HL-60 (cell line): Measurements from ENCODE around the gene ZNF408.

Source experiments
- DNase-seq, 2 experiments: peaks; one replicate each; pipeline ENCODE4 v3.0.0-alpha.2; 2010 to 2020; ENCODE audit warnings: low read depth in 1 of 2, low spot score in 1 of 2
- H3K27ac ChIP-seq: fragments of 250-450 bp; sonication (Bioruptor Pico); replicated peaks from 2 replicates; pipeline ENCODE4 v1.5.1; 2020; ENCODE audit warnings: mild to moderate bottlenecking, moderate library complexity
- H3K27me3 ChIP-seq: fragments of 250-450 bp; sonication (Bioruptor Pico); 2 replicates; pipeline ENCODE4 v1.5.1; 2021; ENCODE audit warnings: mild to moderate bottlenecking, moderate library complexity; ENCODE audit not compliant: insufficient read depth, poor library complexity, severe bottlenecking
- H3K4me3 ChIP-seq: replicated peaks from 2 replicates; pipeline ENCODE4 v1.5.1; 2011; ENCODE audit warnings: mild to moderate bottlenecking, control low read depth, low read length; ENCODE audit not compliant: insufficient read depth
- GABPA ChIP-seq: IDR thresholded peaks from 2 replicates; pipeline ENCODE4 v1.6.1; 2012; ENCODE audit warnings: low read depth
- POLR2AphosphoS5 ChIP-seq: IDR thresholded peaks from 2 replicates; pipeline ENCODE4 v1.6.1; 2012; ENCODE audit warnings: low read depth
- SPI1 ChIP-seq: IDR thresholded peaks from 2 replicates; pipeline ENCODE4 v1.6.1; 2012; ENCODE audit warnings: low read depth, mild to moderate bottlenecking, borderline replicate concordance
- TF ChIP-seq, protein P1 (sequence below): IDR thresholded peaks from one replicate; pipeline ENCODE4 v1.5.1; 2011; ENCODE audit warnings: low read length, control low read depth, inconsistent platforms; ENCODE audit not compliant: insufficient read depth
- TF ChIP-seq, protein P2 (sequence below): IDR thresholded peaks from 2 replicates; pipeline ENCODE4 v1.6.1; 2012; ENCODE audit warnings: low read depth; ENCODE audit not compliant: insufficient replicate concordance

The ZNF408 gene

DNA sequence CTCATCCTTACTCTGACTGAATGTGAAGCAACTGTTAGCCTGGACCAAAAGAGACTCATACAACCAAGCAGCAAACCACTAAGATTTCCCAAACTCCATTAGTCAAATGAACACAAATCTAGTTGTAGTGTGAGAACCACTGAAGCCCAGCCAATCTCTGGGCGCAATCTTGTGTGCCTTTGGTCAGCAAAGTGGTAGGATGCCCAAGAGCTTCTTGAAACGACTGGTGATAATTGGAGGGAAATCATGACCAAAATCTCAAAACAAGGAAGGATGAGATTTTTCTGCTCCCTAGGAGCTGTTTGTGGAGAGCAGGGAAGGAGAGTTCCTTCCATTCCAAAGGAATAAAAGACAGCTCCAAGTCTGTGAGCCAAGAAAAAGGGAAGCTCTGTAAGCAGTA, 42.2 kb downstream of the ZNF408 start:
- DNase-seq, result no peak
- Histone ChIP-seq H3K27ac (no peak overlapping the region), H3K27me3 (no peaks in the 10 kb centered on the region), H3K4me3 (no peak overlapping the region)
- TF ChIP-seq POLR2AphosphoS5 (no peak), SPI1 (no peak), GABPA (no peak)
- TF ChIP-seq, protein P1, sequence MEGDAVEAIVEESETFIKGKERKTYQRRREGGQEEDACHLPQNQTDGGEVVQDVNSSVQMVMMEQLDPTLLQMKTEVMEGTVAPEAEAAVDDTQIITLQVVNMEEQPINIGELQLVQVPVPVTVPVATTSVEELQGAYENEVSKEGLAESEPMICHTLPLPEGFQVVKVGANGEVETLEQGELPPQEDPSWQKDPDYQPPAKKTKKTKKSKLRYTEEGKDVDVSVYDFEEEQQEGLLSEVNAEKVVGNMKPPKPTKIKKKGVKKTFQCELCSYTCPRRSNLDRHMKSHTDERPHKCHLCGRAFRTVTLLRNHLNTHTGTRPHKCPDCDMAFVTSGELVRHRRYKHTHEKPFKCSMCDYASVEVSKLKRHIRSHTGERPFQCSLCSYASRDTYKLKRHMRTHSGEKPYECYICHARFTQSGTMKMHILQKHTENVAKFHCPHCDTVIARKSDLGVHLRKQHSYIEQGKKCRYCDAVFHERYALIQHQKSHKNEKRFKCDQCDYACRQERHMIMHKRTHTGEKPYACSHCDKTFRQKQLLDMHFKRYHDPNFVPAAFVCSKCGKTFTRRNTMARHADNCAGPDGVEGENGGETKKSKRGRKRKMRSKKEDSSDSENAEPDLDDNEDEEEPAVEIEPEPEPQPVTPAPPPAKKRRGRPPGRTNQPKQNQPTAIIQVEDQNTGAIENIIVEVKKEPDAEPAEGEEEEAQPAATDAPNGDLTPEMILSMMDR, result no peak
- TF ChIP-seq, protein P2, sequence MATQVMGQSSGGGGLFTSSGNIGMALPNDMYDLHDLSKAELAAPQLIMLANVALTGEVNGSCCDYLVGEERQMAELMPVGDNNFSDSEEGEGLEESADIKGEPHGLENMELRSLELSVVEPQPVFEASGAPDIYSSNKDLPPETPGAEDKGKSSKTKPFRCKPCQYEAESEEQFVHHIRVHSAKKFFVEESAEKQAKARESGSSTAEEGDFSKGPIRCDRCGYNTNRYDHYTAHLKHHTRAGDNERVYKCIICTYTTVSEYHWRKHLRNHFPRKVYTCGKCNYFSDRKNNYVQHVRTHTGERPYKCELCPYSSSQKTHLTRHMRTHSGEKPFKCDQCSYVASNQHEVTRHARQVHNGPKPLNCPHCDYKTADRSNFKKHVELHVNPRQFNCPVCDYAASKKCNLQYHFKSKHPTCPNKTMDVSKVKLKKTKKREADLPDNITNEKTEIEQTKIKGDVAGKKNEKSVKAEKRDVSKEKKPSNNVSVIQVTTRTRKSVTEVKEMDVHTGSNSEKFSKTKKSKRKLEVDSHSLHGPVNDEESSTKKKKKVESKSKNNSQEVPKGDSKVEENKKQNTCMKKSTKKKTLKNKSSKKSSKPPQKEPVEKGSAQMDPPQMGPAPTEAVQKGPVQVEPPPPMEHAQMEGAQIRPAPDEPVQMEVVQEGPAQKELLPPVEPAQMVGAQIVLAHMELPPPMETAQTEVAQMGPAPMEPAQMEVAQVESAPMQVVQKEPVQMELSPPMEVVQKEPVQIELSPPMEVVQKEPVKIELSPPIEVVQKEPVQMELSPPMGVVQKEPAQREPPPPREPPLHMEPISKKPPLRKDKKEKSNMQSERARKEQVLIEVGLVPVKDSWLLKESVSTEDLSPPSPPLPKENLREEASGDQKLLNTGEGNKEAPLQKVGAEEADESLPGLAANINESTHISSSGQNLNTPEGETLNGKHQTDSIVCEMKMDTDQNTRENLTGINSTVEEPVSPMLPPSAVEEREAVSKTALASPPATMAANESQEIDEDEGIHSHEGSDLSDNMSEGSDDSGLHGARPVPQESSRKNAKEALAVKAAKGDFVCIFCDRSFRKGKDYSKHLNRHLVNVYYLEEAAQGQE, result no peak

DNA sequence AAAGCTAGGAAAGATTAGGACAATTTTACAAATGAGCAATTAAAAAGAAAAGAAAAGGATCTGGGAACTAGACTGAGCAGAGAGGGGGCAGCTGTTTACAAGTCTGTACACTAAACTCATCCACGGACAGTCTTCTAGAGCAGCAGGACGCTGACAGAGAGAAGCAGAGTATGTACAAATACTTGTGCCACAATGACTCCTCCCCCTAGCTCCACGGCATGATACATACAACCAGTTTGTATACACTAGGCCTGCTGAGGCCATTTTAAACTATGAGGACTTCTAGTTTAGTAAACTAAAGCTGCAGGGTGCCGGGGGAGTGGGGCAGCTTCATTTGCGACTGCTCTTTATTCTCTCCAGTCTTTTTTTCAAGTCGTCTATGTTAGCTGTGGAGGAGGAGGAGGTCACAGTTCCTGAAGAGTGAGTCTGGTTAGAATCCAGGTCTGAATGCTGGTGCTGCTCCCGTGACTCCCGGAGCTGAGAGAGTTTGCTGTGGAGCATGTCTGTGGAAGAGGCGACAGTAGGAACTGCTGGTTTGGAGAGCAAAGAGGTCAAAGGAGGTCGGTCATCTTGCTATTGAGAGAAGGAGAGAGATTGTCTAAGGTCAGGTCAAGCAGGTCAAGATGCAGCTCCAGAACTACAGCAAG, 43.0 kb downstream of the ZNF408 start:
- no peak for TF ChIP-seq SPI1
- no peak for TF ChIP-seq GABPA
- TF ChIP-seq, protein P1, result no peak
- TF ChIP-seq, protein P2, result no peak
- TF ChIP-seq POLR2AphosphoS5, result no peak
- H3K27ac ChIP-seq, result no peak overlapping the region

DNA sequence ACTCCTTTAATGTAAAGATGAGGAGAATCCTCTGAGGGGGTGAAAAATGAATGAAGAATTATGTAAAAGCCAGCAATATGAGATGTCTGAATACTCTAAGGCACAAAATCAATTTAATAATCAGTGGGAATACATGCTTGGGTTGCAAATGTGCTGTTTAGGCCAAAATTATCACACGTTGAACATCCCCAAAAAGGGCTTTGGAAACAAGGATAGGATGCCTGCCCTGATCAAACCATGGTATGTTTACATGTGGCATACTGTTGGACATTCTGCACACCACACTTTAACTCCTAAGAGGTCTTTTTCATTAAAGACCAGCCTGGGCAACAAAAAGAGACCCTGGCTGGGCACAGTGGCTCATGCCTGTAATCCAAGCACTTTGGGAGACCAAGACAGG, 44.5 kb downstream of the ZNF408 start:
- Histone ChIP-seq H3K4me3 (no peak overlapping the region), H3K27ac (no peak overlapping the region), H3K27me3 (no peaks in the 10 kb centered on the region)
- TF ChIP-seq, protein P2, result no peak
- TF ChIP-seq, protein P1, result no peak
- no peak for TF ChIP-seq SPI1
- TF ChIP-seq GABPA, result no peak
- TF ChIP-seq POLR2AphosphoS5, result no peak
- no peak for DNase-seq

More for the DNA sequence above, 43.0 kb downstream of the ZNF408 start:
- DNase-seq, result no peak
- no peaks in the 10 kb centered on the region for H3K27me3 ChIP-seq
- no peak overlapping the region for H3K4me3 ChIP-seq
